ENCODE data around the gene ROCK1.

DNA sequence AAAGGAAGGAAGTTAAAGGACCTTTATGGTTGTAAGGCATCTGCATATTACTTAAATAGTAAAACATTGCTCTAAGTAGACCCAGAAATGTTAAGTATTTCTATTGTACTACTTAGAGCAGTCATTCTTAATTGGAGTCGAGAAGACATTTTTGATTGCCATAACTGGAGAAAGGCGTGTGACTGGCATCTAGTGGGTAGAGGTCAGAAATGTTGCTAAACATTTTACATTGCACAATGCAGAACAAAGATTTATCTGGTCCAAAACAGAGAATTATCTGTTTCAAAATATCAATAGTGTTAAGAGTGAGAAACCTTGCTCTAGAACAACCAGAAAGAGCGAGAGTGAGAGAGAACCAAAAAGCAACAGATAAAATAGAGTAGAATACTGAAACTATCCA lies 23.3 kb upstream of the ROCK1 start:
- TF ChIP-seq, protein P1, sequence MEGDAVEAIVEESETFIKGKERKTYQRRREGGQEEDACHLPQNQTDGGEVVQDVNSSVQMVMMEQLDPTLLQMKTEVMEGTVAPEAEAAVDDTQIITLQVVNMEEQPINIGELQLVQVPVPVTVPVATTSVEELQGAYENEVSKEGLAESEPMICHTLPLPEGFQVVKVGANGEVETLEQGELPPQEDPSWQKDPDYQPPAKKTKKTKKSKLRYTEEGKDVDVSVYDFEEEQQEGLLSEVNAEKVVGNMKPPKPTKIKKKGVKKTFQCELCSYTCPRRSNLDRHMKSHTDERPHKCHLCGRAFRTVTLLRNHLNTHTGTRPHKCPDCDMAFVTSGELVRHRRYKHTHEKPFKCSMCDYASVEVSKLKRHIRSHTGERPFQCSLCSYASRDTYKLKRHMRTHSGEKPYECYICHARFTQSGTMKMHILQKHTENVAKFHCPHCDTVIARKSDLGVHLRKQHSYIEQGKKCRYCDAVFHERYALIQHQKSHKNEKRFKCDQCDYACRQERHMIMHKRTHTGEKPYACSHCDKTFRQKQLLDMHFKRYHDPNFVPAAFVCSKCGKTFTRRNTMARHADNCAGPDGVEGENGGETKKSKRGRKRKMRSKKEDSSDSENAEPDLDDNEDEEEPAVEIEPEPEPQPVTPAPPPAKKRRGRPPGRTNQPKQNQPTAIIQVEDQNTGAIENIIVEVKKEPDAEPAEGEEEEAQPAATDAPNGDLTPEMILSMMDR (IDR thresholded peaks at IDR 0.05), result peak; percentile 55
- TF ChIP-seq FOXM1 (IDR thresholded peaks at IDR 0.05; ENCODE audit: low read depth), result no peak
- TF ChIP-seq RCOR1 (IDR thresholded peaks at IDR 0.05; ENCODE audit: low read length), result no peak
- TF ChIP-seq EZH2phosphoT487 (IDR thresholded peaks at IDR 0.05; ENCODE audit: borderline replicate concordance, low read depth), result no peak
